KMS-11 (cell line): ENCODE data around the gene TLX1.

ENCODE experiments used
- H2AFZ ChIP-seq: fragments of 200-600 bp; sonication (generic); 2 replicates; pipeline ENCODE4 v1.6.1; 2016; ENCODE audit warnings: antibody characterized with exemption, mixed run types, low read depth
- H3K27ac ChIP-seq: fragments of 200-600 bp; sonication (generic); 2 replicates; pipeline ENCODE4 v1.6.1; 2016; ENCODE audit warnings: mild to moderate bottlenecking, mixed run types
- H3K27me3 ChIP-seq: fragments of 200-600 bp; sonication (generic); 2 replicates; pipeline ENCODE4 v1.6.1; 2017; ENCODE audit warnings: mild to moderate bottlenecking, low read depth, mixed run types, moderate library complexity; ENCODE audit not compliant: insufficient read depth
- H3K36me3 ChIP-seq: fragments of 200-600 bp; sonication (generic); 2 replicates; pipeline ENCODE4 v1.6.1; 2017; ENCODE audit warnings: mild to moderate bottlenecking, mixed run types; ENCODE audit not compliant: insufficient read depth
- H3K4me1 ChIP-seq: fragments of 200-600 bp; sonication (generic); 2 replicates; pipeline ENCODE4 v1.6.1; 2016; ENCODE audit warnings: mild to moderate bottlenecking, low read depth, mixed run types; ENCODE audit not compliant: poor library complexity, severe bottlenecking
- H3K4me2 ChIP-seq: fragments of 200-600 bp; sonication (generic); 2 replicates; pipeline ENCODE4 v1.7.0; 2016; ENCODE audit warnings: mild to moderate bottlenecking, mixed run types
- H3K4me3 ChIP-seq: fragments of 200-600 bp; sonication (generic); IDR thresholded peaks from 2 replicates; pipeline ENCODE4 v1.6.1; 2017; ENCODE audit warnings: low read depth, low read length, mixed read lengths; ENCODE audit not compliant: insufficient read depth
- H3K79me2 ChIP-seq: fragments of 200-600 bp; sonication (generic); 2 replicates; pipeline ENCODE4 v1.6.1; 2016; ENCODE audit warnings: low read depth, mixed run types; ENCODE audit not compliant: insufficient read depth
- H3K9ac ChIP-seq: fragments of 200-600 bp; sonication (generic); 2 replicates; pipeline ENCODE4 v1.6.1; 2016; ENCODE audit warnings: mild to moderate bottlenecking, mixed run types
- H4K20me1 ChIP-seq: fragments of 200-600 bp; sonication (generic); 2 replicates; pipeline ENCODE4 v1.6.1; 2016; ENCODE audit warnings: mild to moderate bottlenecking, mixed run types; ENCODE audit not compliant: insufficient read depth
- TF ChIP-seq, protein P1 (sequence below): fragments of 200-600 bp; sonication (generic); conservative IDR thresholded peaks from 2 replicates; pipeline ENCODE4 v1.6.1; 2017; ENCODE audit warnings: low read depth, mild to moderate bottlenecking, antibody characterized with exemption, low read length, moderate library complexity, mixed read lengths

The TLX1 gene

DNA sequence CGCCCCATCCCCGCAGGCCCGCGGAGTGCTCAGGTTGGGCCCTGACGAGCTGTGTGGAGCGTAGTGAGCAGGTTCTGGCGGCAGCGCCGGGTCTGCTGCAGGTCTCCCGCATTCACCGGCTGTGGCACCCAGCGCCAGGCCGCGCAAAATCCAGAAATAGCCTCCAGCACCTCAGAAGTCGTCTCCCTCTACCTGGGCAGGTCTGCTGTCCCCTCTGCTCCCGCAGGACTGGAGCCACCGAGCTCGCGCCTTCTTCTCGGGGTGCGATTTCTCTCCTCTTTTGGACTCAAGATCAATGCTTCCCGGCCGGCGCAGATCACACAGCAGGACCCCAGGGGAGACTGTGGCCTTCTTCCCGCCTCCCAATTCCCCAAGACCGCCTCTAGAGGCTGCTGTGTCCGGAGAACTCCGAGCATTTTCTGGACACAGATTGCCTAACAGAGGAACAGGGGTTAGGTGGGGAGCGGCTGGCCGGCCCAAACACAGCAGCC lies 8.4 kb downstream of the TLX1 start:
- Histone ChIP-seq H3K27me3 (peaks cover 25% of the 10 kb centered on the region), H3K4me2 (no peak overlapping the region), H4K20me1 (no peaks in the 10 kb centered on the region), H3K4me1 (peaks cover 8% of the 10 kb centered on the region), H3K4me3 (no peak overlapping the region), H3K27ac (no peak overlapping the region), H3K9ac (no peak overlapping the region), H3K79me2 (no peaks in the 10 kb centered on the region), H3K36me3 (no peaks in the 10 kb centered on the region), H2AFZ (no peak overlapping the region)
- TF ChIP-seq, protein P1, sequence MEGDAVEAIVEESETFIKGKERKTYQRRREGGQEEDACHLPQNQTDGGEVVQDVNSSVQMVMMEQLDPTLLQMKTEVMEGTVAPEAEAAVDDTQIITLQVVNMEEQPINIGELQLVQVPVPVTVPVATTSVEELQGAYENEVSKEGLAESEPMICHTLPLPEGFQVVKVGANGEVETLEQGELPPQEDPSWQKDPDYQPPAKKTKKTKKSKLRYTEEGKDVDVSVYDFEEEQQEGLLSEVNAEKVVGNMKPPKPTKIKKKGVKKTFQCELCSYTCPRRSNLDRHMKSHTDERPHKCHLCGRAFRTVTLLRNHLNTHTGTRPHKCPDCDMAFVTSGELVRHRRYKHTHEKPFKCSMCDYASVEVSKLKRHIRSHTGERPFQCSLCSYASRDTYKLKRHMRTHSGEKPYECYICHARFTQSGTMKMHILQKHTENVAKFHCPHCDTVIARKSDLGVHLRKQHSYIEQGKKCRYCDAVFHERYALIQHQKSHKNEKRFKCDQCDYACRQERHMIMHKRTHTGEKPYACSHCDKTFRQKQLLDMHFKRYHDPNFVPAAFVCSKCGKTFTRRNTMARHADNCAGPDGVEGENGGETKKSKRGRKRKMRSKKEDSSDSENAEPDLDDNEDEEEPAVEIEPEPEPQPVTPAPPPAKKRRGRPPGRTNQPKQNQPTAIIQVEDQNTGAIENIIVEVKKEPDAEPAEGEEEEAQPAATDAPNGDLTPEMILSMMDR, result no peak

DNA sequence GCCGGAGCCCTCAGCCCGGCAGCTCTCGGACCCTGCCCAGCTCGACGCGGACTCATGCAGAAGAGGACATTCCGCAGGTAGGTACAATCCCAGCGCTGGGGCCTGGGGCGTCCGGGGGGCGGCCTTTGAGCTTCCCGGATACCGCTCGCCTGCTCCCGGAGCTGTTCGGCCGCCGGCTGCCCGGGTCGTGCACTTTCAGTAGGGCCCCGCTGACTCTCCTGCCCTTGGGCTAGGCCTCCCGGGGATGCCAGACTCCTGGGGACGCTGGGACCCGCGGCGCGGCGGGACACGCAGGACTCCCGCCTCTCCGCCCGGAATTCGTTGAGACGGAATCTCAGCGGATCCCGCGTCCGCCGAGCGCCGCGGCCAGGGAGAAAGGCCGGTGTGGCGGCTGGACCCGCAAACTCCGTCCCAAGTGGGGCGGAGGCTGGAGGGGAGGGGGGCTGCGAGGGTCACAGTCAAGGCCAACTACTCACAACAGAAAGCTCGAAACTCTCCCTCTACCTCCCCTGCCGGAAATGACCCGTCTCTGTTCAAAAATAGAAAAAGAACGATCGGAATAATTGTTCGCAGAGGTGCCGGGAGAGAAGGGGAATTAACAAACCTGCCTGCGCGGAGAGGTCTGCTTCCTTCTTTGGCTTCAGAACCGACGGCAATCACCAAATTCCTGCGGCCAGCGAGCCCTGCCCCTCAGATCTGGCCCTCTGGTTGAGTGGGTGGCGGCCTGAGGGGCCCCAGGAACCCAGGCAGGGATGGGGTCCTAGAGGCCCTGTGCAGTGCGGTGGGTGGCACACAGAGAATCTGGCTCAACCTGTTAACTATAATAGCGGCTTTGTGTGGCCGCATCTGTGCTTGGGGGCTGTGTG lies 9.2 kb downstream of the TLX1 start:
- Histone ChIP-seq H3K4me3 (no peak overlapping the region), H3K36me3 (no peaks in the 10 kb centered on the region), H3K9ac (no peak overlapping the region), H3K4me1 (peaks cover 8% of the 10 kb centered on the region), H3K27me3 (peaks cover 26% of the 10 kb centered on the region), H3K27ac (no peak overlapping the region), H3K79me2 (no peaks in the 10 kb centered on the region), H2AFZ (no peak overlapping the region), H4K20me1 (no peaks in the 10 kb centered on the region), H3K4me2 (no peak overlapping the region)
- TF ChIP-seq, protein P1, result no peak

DNA sequence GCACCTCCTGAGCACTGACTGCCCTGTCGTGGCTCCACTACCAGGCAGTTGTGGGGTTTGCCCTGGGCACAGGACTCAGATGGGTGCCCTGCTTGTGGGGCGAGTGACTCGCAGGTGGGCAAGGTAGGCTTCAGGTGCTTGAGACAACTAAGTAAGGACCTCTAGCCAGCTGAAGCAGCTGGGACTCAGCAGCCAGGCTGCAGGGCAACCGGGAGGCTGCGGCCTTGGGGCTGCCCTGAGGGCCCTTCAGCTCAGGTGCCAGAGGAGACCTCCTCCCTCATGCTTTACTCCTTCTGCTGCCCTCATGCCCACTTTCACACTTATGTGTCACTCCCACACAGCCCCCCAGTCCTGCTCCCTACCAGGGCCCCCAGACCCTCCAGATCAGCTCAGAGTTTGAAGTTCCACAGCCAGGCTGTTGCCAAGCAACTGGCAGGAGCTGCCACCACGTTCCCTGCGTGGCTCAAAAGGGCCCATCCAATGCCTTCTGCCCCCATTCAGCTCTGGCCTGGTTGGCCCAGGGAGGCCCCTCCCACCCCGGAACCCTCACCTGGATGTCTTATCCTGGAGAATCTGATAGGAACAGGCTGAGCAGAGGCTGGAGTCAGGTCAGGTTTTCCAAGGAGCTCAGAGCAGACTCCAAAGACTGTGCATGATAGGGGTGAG lies 10.0 kb downstream of the TLX1 start:
- Histone ChIP-seq H3K27ac (no peak overlapping the region), H3K9ac (no peak overlapping the region), H3K79me2 (no peaks in the 10 kb centered on the region), H2AFZ (no peak overlapping the region), H4K20me1 (no peaks in the 10 kb centered on the region), H3K4me3 (no peak overlapping the region), H3K36me3 (no peaks in the 10 kb centered on the region), H3K4me2 (no peak overlapping the region), H3K27me3 (peaks cover 33% of the 10 kb centered on the region), H3K4me1 (peaks cover 8% of the 10 kb centered on the region)
- TF ChIP-seq, protein P1, result no peak

DNA sequence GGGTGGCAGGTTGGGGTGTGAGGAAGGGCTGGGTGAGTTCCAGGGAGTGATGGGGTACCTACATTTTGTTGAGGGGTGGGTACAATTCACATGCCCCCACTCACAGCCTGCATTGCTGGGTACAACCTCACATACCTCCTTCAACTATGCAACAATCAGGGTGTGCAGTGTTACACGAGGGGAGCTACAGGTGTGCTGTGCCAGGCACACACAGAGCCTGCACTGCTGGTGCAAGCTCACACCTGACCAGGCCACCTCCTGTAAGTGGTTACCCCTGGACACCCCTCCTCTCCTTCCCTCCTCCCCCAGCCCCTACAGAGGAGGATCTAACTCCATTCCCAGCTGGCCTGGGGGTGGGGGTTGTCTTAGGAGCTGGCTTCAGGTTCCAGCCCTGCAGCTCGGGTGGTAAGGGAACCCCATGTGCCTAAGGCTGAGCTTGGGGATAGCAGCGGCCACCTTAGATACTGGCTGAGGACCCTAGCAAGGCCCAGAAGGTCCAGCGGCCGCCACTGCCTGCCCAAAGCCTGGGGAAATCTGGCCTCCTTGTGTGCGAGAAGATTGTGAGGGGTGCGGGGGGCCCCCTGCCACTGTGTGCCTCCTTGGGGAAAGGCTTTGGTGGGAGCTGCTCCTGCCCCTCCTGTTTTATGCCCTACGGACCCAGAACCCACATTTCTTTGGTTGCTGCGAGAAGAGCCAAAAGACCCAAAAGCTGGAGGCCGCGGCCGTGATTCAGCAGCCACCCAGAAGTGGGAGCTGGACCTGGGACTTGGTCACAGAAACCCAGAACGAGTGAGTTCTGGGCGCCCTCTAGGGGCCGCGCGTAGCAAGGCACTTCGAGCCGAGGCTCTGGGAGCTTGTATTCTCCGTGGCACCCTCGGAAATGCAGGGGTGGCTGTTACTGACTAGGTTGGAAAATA lies 10.8 kb downstream of the TLX1 start:
- Histone ChIP-seq H3K4me1 (peaks cover 8% of the 10 kb centered on the region), H3K4me3 (no peak overlapping the region), H4K20me1 (no peaks in the 10 kb centered on the region), H3K27ac (no peak overlapping the region), H3K9ac (peak overlapping the region; percentile 32; the same call in 1 of the 2 replicates), H2AFZ (peak overlapping the region; percentile 93), H3K36me3 (no peaks in the 10 kb centered on the region), H3K4me2 (peak overlapping the region; percentile 57), H3K79me2 (no peaks in the 10 kb centered on the region), H3K27me3 (peaks cover 40% of the 10 kb centered on the region)
- TF ChIP-seq, protein P1, result peak; percentile 88
